NB4 (cell line): ENCODE measurements around the gene PTPRS.

Experiments used
- MYC ChIP-seq: IDR thresholded peaks from 2 replicates; pipeline ENCODE4 v1.6.1; 2011; ENCODE audit warnings: low read depth, low read length
- POLR2A ChIP-seq: IDR thresholded peaks from 2 replicates; pipeline ENCODE4 v1.6.1; 2011; ENCODE audit warnings: mild to moderate bottlenecking; ENCODE audit not compliant: insufficient read length; ENCODE audit errors: extremely low read depth
- TF ChIP-seq, protein P1 (sequence below): IDR thresholded peaks from one replicate; pipeline ENCODE4 v1.5.1; 2012; ENCODE audit warnings: low read depth, low read length
- TF ChIP-seq, protein P2 (sequence below): IDR thresholded peaks from 2 replicates; pipeline ENCODE4 v1.6.1; 2011; ENCODE audit warnings: low read depth, low read length

DNA sequence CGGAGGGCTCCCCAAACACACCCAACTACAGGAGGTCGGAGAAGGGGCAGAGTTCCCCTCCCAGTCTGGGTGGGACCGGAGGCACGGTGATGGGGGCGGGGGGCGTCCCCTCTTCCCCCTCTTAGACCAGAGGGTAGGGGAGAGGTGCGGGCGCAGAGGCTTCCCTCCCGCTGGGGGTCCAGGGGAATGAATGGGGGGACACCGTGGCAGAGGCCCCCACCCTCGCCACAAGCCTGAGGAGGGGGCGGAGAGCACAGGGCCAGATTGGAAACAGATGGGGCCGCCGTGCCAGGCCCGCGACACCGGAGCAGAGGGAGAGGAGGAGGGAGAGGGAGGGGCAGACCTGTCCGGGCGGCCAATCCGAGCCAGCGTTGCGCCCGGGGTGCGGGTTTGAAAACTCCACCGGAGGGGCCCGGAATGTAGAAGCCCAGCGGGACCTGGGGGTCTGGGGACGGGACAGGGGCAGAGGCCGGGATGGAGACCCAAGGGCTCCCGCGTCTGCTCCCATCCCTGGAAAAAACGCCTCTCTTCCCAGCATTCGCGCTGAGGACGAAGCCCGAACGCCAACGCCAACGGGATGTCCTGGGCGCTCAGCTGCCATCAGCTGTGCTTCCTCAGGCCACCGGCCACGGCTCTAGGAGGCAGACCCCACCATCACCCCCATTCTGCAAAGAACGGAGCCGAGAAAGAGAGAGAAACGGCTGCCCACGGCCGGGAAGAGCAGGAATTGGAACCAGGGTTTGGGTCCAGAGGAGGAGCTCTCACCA lies 46.8 kb downstream of the PTPRS start:
- TF ChIP-seq, protein P1, sequence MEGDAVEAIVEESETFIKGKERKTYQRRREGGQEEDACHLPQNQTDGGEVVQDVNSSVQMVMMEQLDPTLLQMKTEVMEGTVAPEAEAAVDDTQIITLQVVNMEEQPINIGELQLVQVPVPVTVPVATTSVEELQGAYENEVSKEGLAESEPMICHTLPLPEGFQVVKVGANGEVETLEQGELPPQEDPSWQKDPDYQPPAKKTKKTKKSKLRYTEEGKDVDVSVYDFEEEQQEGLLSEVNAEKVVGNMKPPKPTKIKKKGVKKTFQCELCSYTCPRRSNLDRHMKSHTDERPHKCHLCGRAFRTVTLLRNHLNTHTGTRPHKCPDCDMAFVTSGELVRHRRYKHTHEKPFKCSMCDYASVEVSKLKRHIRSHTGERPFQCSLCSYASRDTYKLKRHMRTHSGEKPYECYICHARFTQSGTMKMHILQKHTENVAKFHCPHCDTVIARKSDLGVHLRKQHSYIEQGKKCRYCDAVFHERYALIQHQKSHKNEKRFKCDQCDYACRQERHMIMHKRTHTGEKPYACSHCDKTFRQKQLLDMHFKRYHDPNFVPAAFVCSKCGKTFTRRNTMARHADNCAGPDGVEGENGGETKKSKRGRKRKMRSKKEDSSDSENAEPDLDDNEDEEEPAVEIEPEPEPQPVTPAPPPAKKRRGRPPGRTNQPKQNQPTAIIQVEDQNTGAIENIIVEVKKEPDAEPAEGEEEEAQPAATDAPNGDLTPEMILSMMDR: no peak
- TF ChIP-seq POLR2A: no peak
- TF ChIP-seq, protein P2, sequence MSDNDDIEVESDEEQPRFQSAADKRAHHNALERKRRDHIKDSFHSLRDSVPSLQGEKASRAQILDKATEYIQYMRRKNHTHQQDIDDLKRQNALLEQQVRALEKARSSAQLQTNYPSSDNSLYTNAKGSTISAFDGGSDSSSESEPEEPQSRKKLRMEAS: no peak
- TF ChIP-seq MYC: no peak
